HepG2 (cell line): ENCODE data around the gene NAV1. TPM values are rescaled to one million over a fixed set of nuclear protein-coding genes. Genes with fewer than 3 reads are reported as not detected.

ENCODE experiments used
- ATAC-seq: fragments of 200-7000 bp; cut with Tn5 transposase; 3 replicates; pipeline ENCODE4 v1.9.1; 2020; ENCODE audit warnings: mild to moderate bottlenecking, moderate library complexity
- BruUV-seq: library from RNA; stranded (reverse); fragments of 400-500 nt; replicated peaks from 2 replicates; lab custom pipeline; 2021; lab: Mats Ljungman, UMichigan
- CTCF ChIA-PET: fragments of 300-600 bp; formaldehyde crosslinking; extraction: SDS; loops from one replicate; lab custom pipeline; 2021; ENCODE audit warnings: low total read pairs, inconsistent platforms, low intra/inter-chr PET ratio; lab: Yijun Ruan, JAX
- POLR2A ChIA-PET: fragments of 350-600 bp; sonication (Branson Sonifier 250); formaldehyde crosslinking; loops from one replicate; lab custom pipeline; 2020; ENCODE audit warnings: antibody characterized with exemption, inconsistent platforms; lab: Yijun Ruan, JAX
- DNase-seq: peaks from one replicate; pipeline ENCODE4 v3.0.0-alpha.2; 2015; ENCODE audit warnings: low spot score
- FAIRE-seq: peaks from 3 replicates; lab custom pipeline; 2011; peaks lifted over from hg19 to GRCh38; lab: Jason Lieb, UNC
- H2AFZ ChIP-seq: one replicate; pipeline ENCODE4 v1.6.1; 2011; ENCODE audit warnings: low read length, inconsistent platforms
- H3K27ac ChIP-seq: fragments of 300-600 bp; 3 replicates; pipeline ENCODE4 v1.8.0; 2011; ENCODE audit warnings: mixed run types, mild to moderate bottlenecking, mixed read lengths, low read length, inconsistent platforms; ENCODE audit not compliant: insufficient read depth; ENCODE audit errors: extremely low read length
- H3K27me3 ChIP-seq, 2 experiments: fragments of 200-600 bp in 1 of 2; 2 replicates in 1 of 2; 3 replicates in 1 of 2; pipeline versions ENCODE4 v1.6.0 to v1.8.0; 2011; ENCODE audit warnings: low read length in 2 of 2, mild to moderate bottlenecking in 2 of 2, moderate library complexity in 2 of 2, inconsistent platforms in 1 of 2; ENCODE audit not compliant: insufficient read depth in 2 of 2, control insufficient read depth in 1 of 2
- H3K36me3 ChIP-seq, 2 experiments: fragments of 200-600 bp in 1 of 2; replicated peaks in 1 of 2; 2 replicates in 1 of 2; 3 replicates in 1 of 2; pipeline versions ENCODE4 v1.5.1 to v1.8.0; 2011; ENCODE audit warnings: low read length in 2 of 2, inconsistent platforms in 1 of 2; ENCODE audit not compliant: insufficient read depth in 2 of 2, control insufficient read depth in 1 of 2
- H3K4me1 ChIP-seq: 2 replicates; pipeline ENCODE4 v1.5.1; 2012; ENCODE audit warnings: low read length, inconsistent platforms; ENCODE audit not compliant: insufficient read depth
- H3K4me2 ChIP-seq: 2 replicates; pipeline ENCODE4 v1.6.0; 2011; ENCODE audit warnings: low read depth, low read length, inconsistent platforms
- H3K4me3 ChIP-seq, 3 experiments: fragments of 200-600 bp in 1 of 3; sonication (generic), shearing (Covaris generic) in 1 of 3; replicated peaks in 1 of 3; 2 replicates each; pipeline ENCODE4 v1.5.1; 2011 to 2016; ENCODE audit warnings: low read length in 3 of 3, inconsistent platforms in 2 of 3, low read depth in 2 of 3, mild to moderate bottlenecking in 2 of 3, control low read depth in 1 of 3, mixed read lengths in 1 of 3; ENCODE audit not compliant: insufficient read depth in 1 of 3
- H3K79me2 ChIP-seq: one replicate; pipeline ENCODE4 v1.6.1; 2011; ENCODE audit warnings: low read length, inconsistent platforms; ENCODE audit not compliant: insufficient read depth
- H3K9ac ChIP-seq: 2 replicates; pipeline ENCODE4 v1.6.0; 2011; ENCODE audit warnings: mild to moderate bottlenecking, low read depth, low read length, inconsistent platforms; ENCODE audit not compliant: insufficient read depth
- H3K9me3 ChIP-seq: 2 replicates; pipeline ENCODE4 v1.5.1; 2012; ENCODE audit warnings: mild to moderate bottlenecking, low read length
- H4K20me1 ChIP-seq: 2 replicates; pipeline ENCODE4 v1.6.0; 2011; ENCODE audit warnings: inconsistent platforms, mild to moderate bottlenecking, low read length, moderate library complexity; ENCODE audit not compliant: insufficient read depth
- ATF7 ChIP-seq, 2 experiments: fragments of 450-650 bp in 1 of 2; sonication (generic) in 1 of 2; formaldehyde crosslinking in 1 of 2; IDR thresholded peaks; 2 replicates each; pipeline versions ENCODE4 v1.4.0 to v1.6.1; 2016 to 2020; ENCODE audit warnings: antibody characterized with exemption in 1 of 2, mild to moderate bottlenecking in 1 of 2, missing genetic modification reagents in 1 of 2
- WGBS: methylation state at CpG from one replicate; pipeline ENCODE4 v1.1.6; 2017; ENCODE audit warnings: low lambda C conversion rate; 5-methylcytosine and 5-hydroxymethylcytosine counted together
- in situ Hi-C: cut with HindIII; loops from 2 replicates; pipeline ENCODE4 v1.10.0; 2017; ENCODE audit warnings: low pct_unique_long_range_greater_than_20kb; ENCODE audit not compliant: extremely low pct_ligation_motif_present
- intact Hi-C: fragments of 100-400 bp; cut with micrococcal nuclease; formaldehyde crosslinking; loops from one replicate; pipeline ENCODE4 v1.10.0; 2022; ENCODE audit not compliant: unreplicated experiment
- polyA plus RNA-seq, 8 experiments: library from polyadenylated mRNA; depleted of rRNA in 3 of 8; stranded (reverse) in 7 of 8; unstranded in 1 of 8; fragments of >200 nt; fragmentation: Illumina TruSeq in 4 of 8; extraction: Trizol in 4 of 8; gene quantifications; 2 replicates each; pipeline versions ENCODE4 v1.2.1 to v1.2.3, GENCODE V29; 2011 to 2016; ENCODE audit warnings: low read depth in 4 of 8, missing spikeins in 1 of 8, mixed read lengths in 1 of 8; ENCODE audit not compliant: insufficient read depth in 1 of 8
- total RNA-seq, 5 experiments: library from RNA; depleted of rRNA; stranded (reverse); fragments of >200 nt; fragmentation: Illumina TruSeq; extraction: Trizol; gene quantifications; 2 replicates each; pipeline ENCODE4 v1.2.3, GENCODE V29; 2016; ENCODE audit warnings: low read depth in 1 of 5
- TF ChIP-seq, protein P1 (sequence below): IDR thresholded peaks from 2 replicates; pipeline ENCODE4 v1.4.0; 2020; ENCODE audit warnings: mild to moderate bottlenecking, missing genetic modification reagents
- TF ChIP-seq, protein P2 (sequence below): sonication (generic); formaldehyde crosslinking; IDR thresholded peaks from 2 replicates; pipeline ENCODE4 v1.4.0; 2020; ENCODE audit warnings: missing genetic modification reagents

Gene NAV1
- total and polyA plus RNA-seq, 2 of the 13 experiments (the other 11 are each of a cell fraction or from before 2014, with no cell fraction given) = not detected

GRCh38 chr1:201554190-201554600 is 15.3 kb downstream of the NAV1 start (continued):
- TF ChIP-seq, protein P1, sequence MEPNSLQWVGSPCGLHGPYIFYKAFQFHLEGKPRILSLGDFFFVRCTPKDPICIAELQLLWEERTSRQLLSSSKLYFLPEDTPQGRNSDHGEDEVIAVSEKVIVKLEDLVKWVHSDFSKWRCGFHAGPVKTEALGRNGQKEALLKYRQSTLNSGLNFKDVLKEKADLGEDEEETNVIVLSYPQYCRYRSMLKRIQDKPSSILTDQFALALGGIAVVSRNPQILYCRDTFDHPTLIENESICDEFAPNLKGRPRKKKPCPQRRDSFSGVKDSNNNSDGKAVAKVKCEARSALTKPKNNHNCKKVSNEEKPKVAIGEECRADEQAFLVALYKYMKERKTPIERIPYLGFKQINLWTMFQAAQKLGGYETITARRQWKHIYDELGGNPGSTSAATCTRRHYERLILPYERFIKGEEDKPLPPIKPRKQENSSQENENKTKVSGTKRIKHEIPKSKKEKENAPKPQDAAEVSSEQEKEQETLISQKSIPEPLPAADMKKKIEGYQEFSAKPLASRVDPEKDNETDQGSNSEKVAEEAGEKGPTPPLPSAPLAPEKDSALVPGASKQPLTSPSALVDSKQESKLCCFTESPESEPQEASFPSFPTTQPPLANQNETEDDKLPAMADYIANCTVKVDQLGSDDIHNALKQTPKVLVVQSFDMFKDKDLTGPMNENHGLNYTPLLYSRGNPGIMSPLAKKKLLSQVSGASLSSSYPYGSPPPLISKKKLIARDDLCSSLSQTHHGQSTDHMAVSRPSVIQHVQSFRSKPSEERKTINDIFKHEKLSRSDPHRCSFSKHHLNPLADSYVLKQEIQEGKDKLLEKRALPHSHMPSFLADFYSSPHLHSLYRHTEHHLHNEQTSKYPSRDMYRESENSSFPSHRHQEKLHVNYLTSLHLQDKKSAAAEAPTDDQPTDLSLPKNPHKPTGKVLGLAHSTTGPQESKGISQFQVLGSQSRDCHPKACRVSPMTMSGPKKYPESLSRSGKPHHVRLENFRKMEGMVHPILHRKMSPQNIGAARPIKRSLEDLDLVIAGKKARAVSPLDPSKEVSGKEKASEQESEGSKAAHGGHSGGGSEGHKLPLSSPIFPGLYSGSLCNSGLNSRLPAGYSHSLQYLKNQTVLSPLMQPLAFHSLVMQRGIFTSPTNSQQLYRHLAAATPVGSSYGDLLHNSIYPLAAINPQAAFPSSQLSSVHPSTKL (CRISPR knock-in tag) = no peak
- TF ChIP-seq, all 625 proteins: peak for 1

DNA sequence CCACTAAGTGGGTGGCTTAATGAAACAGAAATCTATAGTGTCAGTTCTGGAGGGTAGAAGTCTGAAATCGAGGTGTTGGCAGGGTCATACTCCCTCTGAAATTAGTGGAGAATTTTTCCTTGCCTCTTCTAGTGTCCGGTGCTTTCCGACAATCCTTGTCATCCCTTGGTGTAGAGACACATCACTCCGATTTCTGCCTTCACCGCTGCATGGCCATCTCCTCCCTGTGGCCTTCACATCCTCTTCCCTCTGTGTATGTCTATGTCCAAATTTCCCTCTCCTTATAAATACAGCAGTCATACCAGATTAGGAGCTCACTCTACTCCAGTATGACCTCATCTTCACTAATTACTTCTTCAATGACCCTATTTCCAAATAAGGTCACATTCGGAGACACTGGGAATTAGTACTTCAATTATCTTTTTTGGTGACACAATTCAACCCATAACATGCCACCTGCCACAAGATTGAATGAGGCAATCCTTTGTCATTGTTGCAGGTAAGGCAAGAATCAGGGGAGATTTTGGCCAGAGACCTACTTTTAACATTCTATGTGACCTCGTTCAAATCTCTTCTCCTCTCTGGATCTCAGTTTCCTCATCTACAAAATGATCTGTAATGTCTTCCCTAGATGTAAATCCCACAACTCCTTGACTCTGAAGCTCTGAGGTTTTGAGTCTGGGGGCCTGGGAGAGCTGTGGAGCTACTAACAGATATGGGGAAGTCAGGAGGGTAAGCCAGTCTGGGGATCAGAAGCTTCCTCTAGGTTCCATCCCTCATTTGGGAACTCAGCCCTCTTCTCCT is 16.1 kb downstream of the NAV1 start:
- TF ChIP-seq, protein P2, sequence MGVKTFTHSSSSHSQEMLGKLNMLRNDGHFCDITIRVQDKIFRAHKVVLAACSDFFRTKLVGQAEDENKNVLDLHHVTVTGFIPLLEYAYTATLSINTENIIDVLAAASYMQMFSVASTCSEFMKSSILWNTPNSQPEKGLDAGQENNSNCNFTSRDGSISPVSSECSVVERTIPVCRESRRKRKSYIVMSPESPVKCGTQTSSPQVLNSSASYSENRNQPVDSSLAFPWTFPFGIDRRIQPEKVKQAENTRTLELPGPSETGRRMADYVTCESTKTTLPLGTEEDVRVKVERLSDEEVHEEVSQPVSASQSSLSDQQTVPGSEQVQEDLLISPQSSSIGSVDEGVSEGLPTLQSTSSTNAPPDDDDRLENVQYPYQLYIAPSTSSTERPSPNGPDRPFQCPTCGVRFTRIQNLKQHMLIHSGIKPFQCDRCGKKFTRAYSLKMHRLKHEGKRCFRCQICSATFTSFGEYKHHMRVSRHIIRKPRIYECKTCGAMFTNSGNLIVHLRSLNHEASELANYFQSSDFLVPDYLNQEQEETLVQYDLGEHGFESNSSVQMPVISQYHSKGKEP (CRISPR knock-in tag) = no peak
- TF ChIP-seq ATF7 (IDR thresholded peaks at IDR 0.05) (peak; percentile 39; the same call in 1 of the 2 replicates), ATF7 (CRISPR knock-in tag; IDR thresholded peaks at IDR 0.05) (no peak)
- H3K4me1 ChIP-seq = no peaks in the 10 kb centered on the region
- in situ Hi-C loops (loop anchor here (5.0 kb wide), 1 partner anchor 152 kb away; no protein-coding TSS in a partner anchor), intact Hi-C loops (no loop called here)
- WGBS = 44% methylated on average over 7 of the region's 7 CpGs
- H3K27ac ChIP-seq = no peak overlapping the region
- peaks cover 2 to 48% of the 10 kb centered on the region in 2 experiments; a peak in 3 of 5 replicates for H3K27me3 ChIP-seq
- ChIA-PET CTCF (no interaction called here), POLR2A (no interaction called here)
- H2AFZ ChIP-seq = no peak overlapping the region
- no peak overlapping the region for H3K9ac ChIP-seq
- H3K4me3 ChIP-seq = no peak overlapping the region
- FAIRE-seq = no peak
- no peak for ATAC-seq
- no peak for DNase-seq
- H3K9me3 ChIP-seq = no peaks in the 10 kb centered on the region
- no TSS peak for BruUV-seq
- no peaks in the 10 kb centered on the region for H3K36me3 ChIP-seq
- no peaks in the 10 kb centered on the region for H4K20me1 ChIP-seq
- no peak overlapping the region for H3K4me2 ChIP-seq
- H3K79me2 ChIP-seq = no peaks in the 10 kb centered on the region
